Measurements from ENCODE around the gene MRC2. TPM values are rescaled to one million over a fixed set of nuclear protein-coding genes. Genes with fewer than 3 reads are reported as not detected.

The MRC2 gene
- polyA plus RNA-seq, 6 donors from 2014 or later = not detected

GRCh38 chr17:62650587-62650986 lies 23.1 kb downstream of the MRC2 start:
- no peak for DNase-seq
- Mint-ChIP-seq H3K4me1 (peaks cover 22 to 24% (median 23%) of the 10 kb centered on the region in 3 donors), H3K4me3 (peak overlapping the region in 2 of 8 donors; percentile 15 to 20), H3K27me3 (no peaks in the 10 kb centered on the region), H3K27ac (no peak overlapping the region), H3K36me3 (no peaks in the 10 kb centered on the region), H3K9me3 (no peaks in the 10 kb centered on the region)
- ATAC-seq (ENCODE audit: low read depth in 2 of 2) = no peak

- DNase-seq (peak; percentile 39), ATAC-seq (ENCODE audit: low read depth in 2 of 2) (peak; percentile 47 to 50)
- Mint-ChIP-seq H3K4me3 (peak overlapping the region; percentile 83 to 95 (median 89)), H3K27me3 (no peaks in the 10 kb centered on the region), H3K27ac (peak overlapping the region; percentile 39 to 91 (median 69)), H3K4me1 (peaks cover 22 to 24% (median 23%) of the 10 kb centered on the region in 3 donors), H3K36me3 (no peaks in the 10 kb centered on the region), H3K9me3 (peaks cover 0 to 1% (median 0%) of the 10 kb centered on the region in 7 donors)
These were observed 25.0 kb downstream of the MRC2 start for GRCh38 chr17:62652251-62653001.

GRCh38 chr17:62653002-62653825 lies 25.7 kb downstream of the MRC2 start:
- Mint-ChIP-seq H3K9me3 (peaks cover 0 to 1% (median 0%) of the 10 kb centered on the region in 7 donors), H3K27ac (peak overlapping the region in 5 of 6 donors; percentile 60 to 92 (median 83)), H3K4me3 (peak overlapping the region; percentile 83 to 95 (median 89)), H3K4me1 (peaks cover 22 to 24% (median 23%) of the 10 kb centered on the region in 3 donors), H3K36me3 (no peaks in the 10 kb centered on the region), H3K27me3 (no peaks in the 10 kb centered on the region)
- ATAC-seq (ENCODE audit: low read depth in 2 of 2) (peak; percentile 64 to 66), DNase-seq (peak; percentile 20)

DNA sequence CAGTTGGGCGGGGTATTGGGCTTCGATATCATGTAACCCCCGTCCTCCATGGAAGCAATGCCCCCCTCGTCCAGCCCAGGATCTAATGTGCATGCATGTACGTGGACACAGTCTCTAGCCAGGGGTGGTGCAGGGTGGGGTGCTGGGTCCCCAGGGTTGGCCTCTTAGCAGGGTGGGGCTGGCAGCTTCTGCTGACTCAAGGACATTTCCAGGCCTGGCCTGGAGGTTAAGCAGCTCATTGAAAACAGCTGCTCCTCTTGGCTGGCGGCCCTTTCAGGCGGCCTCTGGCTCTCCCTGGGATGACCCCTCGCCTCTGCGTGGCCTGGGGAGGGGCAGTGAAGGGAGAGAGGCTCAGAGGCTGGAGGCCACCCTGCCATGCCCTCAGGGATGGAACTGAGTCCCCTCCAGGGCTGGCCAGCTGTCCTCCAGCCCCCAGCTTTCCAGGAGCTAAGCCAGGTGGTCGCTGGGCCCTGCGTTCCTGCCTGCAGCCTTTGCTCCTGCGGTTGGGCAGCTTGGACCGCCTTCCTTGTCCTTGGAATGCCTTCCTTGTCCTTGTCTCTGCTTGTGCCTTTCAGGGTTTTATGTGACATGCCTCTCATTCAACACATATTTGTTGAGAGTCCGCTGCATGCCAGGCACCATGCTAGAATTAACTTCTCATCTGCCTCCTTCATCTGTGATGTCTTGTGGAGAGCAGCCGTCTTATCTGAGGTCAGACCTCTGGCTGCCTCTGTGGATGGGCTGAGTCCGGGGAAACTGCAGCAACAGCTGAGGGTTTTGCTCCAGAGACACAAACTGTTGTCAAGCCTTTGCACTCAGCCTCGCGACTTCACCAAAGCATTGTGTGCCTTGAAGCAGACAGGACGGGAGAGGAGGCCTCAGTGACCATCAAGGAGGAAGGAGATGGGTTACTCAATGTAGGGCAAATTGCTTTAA lies 26.6 kb downstream of the MRC2 start:
- no peaks in the 10 kb centered on the region for H3K36me3 Mint-ChIP-seq
- no peaks in the 10 kb centered on the region for H3K27me3 Mint-ChIP-seq
- H3K4me3 Mint-ChIP-seq = peak overlapping the region; percentile 83 to 95 (median 89)
- peaks cover 22 to 24% (median 23%) of the 10 kb centered on the region in 3 donors for H3K4me1 Mint-ChIP-seq
- H3K27ac Mint-ChIP-seq = peak overlapping the region in 3 of 6 donors; percentile 6 to 81 (median 60)
- H3K9me3 Mint-ChIP-seq = peaks cover 0 to 1% (median 0%) of the 10 kb centered on the region in 7 donors
- no peak for ATAC-seq (ENCODE audit: low read depth in 2 of 2)
- no peak for DNase-seq

- Mint-ChIP-seq H3K27ac (no peak overlapping the region), H3K36me3 (peaks cover under 1 to 1% of the 10 kb centered on the region in 2 donors), H3K27me3 (no peaks in the 10 kb centered on the region), H3K9me3 (peaks cover 0 to 12% (median 4%) of the 10 kb centered on the region in 7 donors), H3K4me1 (peaks cover 22 to 24% (median 23%) of the 10 kb centered on the region in 3 donors), H3K4me3 (peak overlapping the region in 1 of 8 donors; percentile 51)
- ATAC-seq (ENCODE audit: low read depth in 2 of 2) (no peak), DNase-seq (no peak)
These were observed 28.2 kb downstream of the MRC2 start for GRCh38 chr17:62655656-62656055.

DNA sequence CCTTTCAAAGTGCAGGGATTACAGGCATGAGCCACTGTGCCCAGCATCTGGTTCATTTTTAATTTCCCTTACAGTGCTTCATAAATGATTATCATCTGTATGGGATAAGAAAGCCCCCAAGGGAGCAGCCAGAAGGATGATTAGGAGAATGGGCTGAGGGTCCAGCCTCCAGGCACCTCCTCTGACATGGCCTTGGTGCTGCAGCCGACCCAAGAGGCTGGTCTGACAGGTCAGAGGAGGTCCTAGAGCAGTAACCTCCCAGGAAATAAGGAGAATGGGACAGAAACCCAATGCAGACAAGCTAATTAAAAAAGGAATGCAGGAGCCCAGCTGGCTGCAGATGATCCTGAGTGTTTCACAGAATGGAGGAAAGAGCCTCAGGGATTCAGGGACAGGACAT lies 29.0 kb downstream of the MRC2 start:
- ATAC-seq (ENCODE audit: low read depth in 2 of 2) (no peak), DNase-seq (no peak)
- Mint-ChIP-seq H3K27ac (no peak overlapping the region), H3K9me3 (peaks cover 2 to 20% (median 10%) of the 10 kb centered on the region in 7 donors), H3K27me3 (no peaks in the 10 kb centered on the region), H3K4me1 (peaks cover 21 to 23% (median 23%) of the 10 kb centered on the region in 3 donors), H3K4me3 (peak overlapping the region in 1 of 8 donors; percentile 51), H3K36me3 (peaks cover 3 to 9% of the 10 kb centered on the region in 2 donors)

DNA sequence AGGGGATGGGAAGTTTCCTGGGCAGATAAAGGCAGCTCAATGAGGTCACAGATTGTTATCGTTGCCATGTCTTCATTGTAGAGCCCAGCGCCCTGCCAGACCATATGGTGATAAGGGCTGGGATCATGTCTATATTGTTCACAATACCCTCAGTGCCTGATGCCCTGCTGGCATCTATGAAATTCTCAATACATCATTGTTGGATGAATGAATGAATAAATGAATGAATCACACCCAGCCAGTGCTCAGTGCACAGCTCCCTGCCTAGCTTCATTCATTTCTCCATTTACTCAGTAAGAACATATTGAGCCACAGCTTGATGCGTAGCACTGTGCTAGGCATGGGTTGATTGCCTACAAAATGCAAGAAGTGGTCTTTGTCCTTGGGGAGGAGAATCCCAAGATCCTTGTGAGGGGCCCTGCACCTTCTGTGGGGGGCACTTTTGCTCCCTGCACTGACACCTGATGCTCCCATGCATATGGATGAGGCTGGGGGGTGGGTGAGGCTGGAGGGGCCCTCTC lies 29.7 kb downstream of the MRC2 start:
- DNase-seq = no peak
- peaks cover 14 to 18% (median 16%) of the 10 kb centered on the region in 3 donors for H3K4me1 Mint-ChIP-seq
- peaks cover 4 to 22% (median 10%) of the 10 kb centered on the region in 7 donors for H3K9me3 Mint-ChIP-seq
- no peaks in the 10 kb centered on the region for H3K27me3 Mint-ChIP-seq
- peaks cover 3 to 13% of the 10 kb centered on the region in 2 donors for H3K36me3 Mint-ChIP-seq
- no peak overlapping the region for H3K27ac Mint-ChIP-seq
- peak overlapping the region in 1 of 8 donors; percentile 51 for H3K4me3 Mint-ChIP-seq
- no peak for ATAC-seq (ENCODE audit: low read depth in 2 of 2)

- ATAC-seq (ENCODE audit: low read depth in 2 of 2) = no peak
- no peak overlapping the region for H3K4me3 Mint-ChIP-seq
- H3K27ac Mint-ChIP-seq = no peak overlapping the region
- H3K9me3 Mint-ChIP-seq = peaks cover 4 to 22% (median 10%) of the 10 kb centered on the region in 7 donors
- H3K27me3 Mint-ChIP-seq = no peaks in the 10 kb centered on the region
- no peak for DNase-seq
- peaks cover 3 to 13% of the 10 kb centered on the region in 2 donors for H3K36me3 Mint-ChIP-seq
- H3K4me1 Mint-ChIP-seq = peaks cover 10 to 13% (median 11%) of the 10 kb centered on the region in 3 donors
These were observed 30.2 kb downstream of the MRC2 start for GRCh38 chr17:62657690-62658089.

- H3K36me3 Mint-ChIP-seq = peaks cover 3 to 13% of the 10 kb centered on the region in 2 donors
- H3K27me3 Mint-ChIP-seq = peaks cover 0 to 6% (median 0%) of the 10 kb centered on the region in 3 donors
- no peak overlapping the region for H3K4me3 Mint-ChIP-seq
- peaks cover 4 to 7% (median 5%) of the 10 kb centered on the region in 3 donors for H3K4me1 Mint-ChIP-seq
- DNase-seq = no peak
- ATAC-seq (ENCODE audit: low read depth in 2 of 2) = no peak
- H3K27ac Mint-ChIP-seq = peak overlapping the region in 1 of 6 donors; percentile 35
- peaks cover 4 to 22% (median 10%) of the 10 kb centered on the region in 7 donors for H3K9me3 Mint-ChIP-seq
These were observed 30.9 kb downstream of the MRC2 start for GRCh38 chr17:62658136-62658920.

GRCh38 chr17:62660629-62661118 lies 33.2 kb downstream of the MRC2 start:
- Mint-ChIP-seq H3K9me3 (peaks cover 4 to 25% (median 10%) of the 10 kb centered on the region in 7 donors), H3K4me3 (no peak overlapping the region), H3K27me3 (peaks cover 0 to 12% (median 0%) of the 10 kb centered on the region in 3 donors), H3K36me3 (peaks cover 3 to 13% of the 10 kb centered on the region in 2 donors), H3K4me1 (no peaks in the 10 kb centered on the region), H3K27ac (no peak overlapping the region)
- ATAC-seq (ENCODE audit: low read depth in 2 of 2) (no peak), DNase-seq (no peak)

DNA sequence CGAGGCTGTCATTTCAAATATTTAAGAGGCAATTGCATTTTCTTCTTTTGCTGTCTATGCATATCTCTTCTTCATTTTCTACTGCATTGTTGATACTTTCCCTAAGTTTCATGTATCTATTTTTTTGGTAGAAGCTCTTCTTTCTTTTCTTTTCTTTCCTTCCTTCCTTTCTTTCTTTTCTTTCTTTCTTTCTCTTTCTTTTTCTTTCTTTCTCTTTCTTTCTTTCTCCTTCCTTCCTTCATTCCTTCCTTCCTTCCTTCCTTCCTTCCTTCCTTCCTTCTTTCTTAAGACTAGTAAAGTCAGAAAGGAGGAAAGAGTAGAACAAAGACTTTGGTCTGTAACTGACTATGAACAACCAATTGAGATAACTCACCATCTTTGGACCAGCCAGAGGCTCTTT lies 33.9 kb downstream of the MRC2 start:
- H3K36me3 Mint-ChIP-seq = peaks cover 3 to 13% of the 10 kb centered on the region in 2 donors

More for the DNA sequence above, 33.9 kb downstream of the MRC2 start:
- H3K27me3 Mint-ChIP-seq = peaks cover 0 to 12% (median 0%) of the 10 kb centered on the region in 3 donors
- peak overlapping the region in 1 of 6 donors; percentile 24 for H3K27ac Mint-ChIP-seq
- ATAC-seq (ENCODE audit: low read depth in 2 of 2) = no peak
- H3K9me3 Mint-ChIP-seq = peaks cover 4 to 25% (median 10%) of the 10 kb centered on the region in 7 donors
- DNase-seq = no peak
- H3K4me3 Mint-ChIP-seq = no peak overlapping the region
- H3K4me1 Mint-ChIP-seq = no peaks in the 10 kb centered on the region
